ENCODE measurements around the gene FYCO1. TPM values are rescaled to one million over a fixed set of nuclear protein-coding genes. Genes with fewer than 3 reads are reported as not detected.

Gene FYCO1
- total and polyA plus RNA-seq, 2 donors (not counting 1 experiment from before 2014, with no cell fraction given), result 19.2 to 82.2 TPM

DNA sequence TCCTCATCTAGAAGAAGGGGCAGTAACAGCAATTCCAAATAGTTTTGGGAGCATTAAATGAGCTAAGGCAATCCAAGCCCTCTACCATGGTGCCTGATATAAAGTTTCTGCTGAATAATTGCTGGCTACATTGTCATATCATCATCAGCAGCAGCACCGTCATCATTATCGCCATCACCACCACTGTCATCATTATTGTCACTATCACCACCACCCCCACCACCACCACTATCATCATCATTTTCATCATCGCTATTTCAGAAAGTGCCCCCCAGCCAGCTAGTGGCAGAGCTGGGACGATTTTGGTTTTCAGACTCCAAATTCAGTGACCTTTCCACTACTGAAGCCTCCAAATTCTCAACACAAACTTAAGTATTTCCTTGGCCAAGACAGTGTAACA, 16.6 kb upstream of the FYCO1 start:
- H3K4me3 ChIP-seq (replicated peaks in 1 of 4; ENCODE audit: control extremely low read depth in 1 of 4, insufficient read depth in 1 of 4, low read depth in 3 of 4, low read length in 4 of 4), result no peak overlapping the region
- no peak overlapping the region for H3K4me2 ChIP-seq (ENCODE audit: extremely low read depth, insufficient read depth, low read length)
- TF ChIP-seq, protein P1, sequence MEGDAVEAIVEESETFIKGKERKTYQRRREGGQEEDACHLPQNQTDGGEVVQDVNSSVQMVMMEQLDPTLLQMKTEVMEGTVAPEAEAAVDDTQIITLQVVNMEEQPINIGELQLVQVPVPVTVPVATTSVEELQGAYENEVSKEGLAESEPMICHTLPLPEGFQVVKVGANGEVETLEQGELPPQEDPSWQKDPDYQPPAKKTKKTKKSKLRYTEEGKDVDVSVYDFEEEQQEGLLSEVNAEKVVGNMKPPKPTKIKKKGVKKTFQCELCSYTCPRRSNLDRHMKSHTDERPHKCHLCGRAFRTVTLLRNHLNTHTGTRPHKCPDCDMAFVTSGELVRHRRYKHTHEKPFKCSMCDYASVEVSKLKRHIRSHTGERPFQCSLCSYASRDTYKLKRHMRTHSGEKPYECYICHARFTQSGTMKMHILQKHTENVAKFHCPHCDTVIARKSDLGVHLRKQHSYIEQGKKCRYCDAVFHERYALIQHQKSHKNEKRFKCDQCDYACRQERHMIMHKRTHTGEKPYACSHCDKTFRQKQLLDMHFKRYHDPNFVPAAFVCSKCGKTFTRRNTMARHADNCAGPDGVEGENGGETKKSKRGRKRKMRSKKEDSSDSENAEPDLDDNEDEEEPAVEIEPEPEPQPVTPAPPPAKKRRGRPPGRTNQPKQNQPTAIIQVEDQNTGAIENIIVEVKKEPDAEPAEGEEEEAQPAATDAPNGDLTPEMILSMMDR (conservative IDR thresholded peaks at IDR 0.05 in 1 of 2, IDR thresholded peaks at IDR 0.05 in 1 of 2; ENCODE audit: low read depth in 1 of 2, low read length in 2 of 2), result no peak
- TF ChIP-seq EZH2 (IDR thresholded peaks at IDR 0.05; ENCODE audit: low read length, missing control alignments), result no peak
- H3K9me3 ChIP-seq (ENCODE audit: control insufficient read depth, insufficient read depth, low read depth, low read length), result no peaks in the 10 kb centered on the region
- no peaks in the 10 kb centered on the region for H3K79me2 ChIP-seq (ENCODE audit: control insufficient read depth, insufficient read depth, low read length)
- H3K27ac ChIP-seq (ENCODE audit: insufficient read depth, low read length), result no peak overlapping the region
- no peak overlapping the region for H2AFZ ChIP-seq (ENCODE audit: low read length)
- no peaks in the 10 kb centered on the region for H4K20me1 ChIP-seq (ENCODE audit: control insufficient read depth, extremely low read depth, insufficient read depth, low read length)
- peaks cover 6% of the 10 kb centered on the region for H3K27me3 ChIP-seq (ENCODE audit: control insufficient read depth, insufficient read depth, low read length)
- no peaks in the 10 kb centered on the region for H3K4me1 ChIP-seq (ENCODE audit: control insufficient read depth, extremely low read depth, insufficient read depth, low read length)
- no peak overlapping the region for H3K9ac ChIP-seq (ENCODE audit: insufficient read depth, low read length)
- H3K36me3 ChIP-seq (ENCODE audit: control insufficient read depth, insufficient read depth, low read length), result no peaks in the 10 kb centered on the region
- no peak for DNase-seq (ENCODE audit: low read depth in 2 of 2)

- DNase-seq (ENCODE audit: low read depth in 2 of 2), result no peak
- Histone ChIP-seq H3K4me3 (replicated peaks in 1 of 4; ENCODE audit: control extremely low read depth in 1 of 4, insufficient read depth in 1 of 4, low read depth in 3 of 4, low read length in 4 of 4) (no peak overlapping the region), H3K4me2 (ENCODE audit: extremely low read depth, insufficient read depth, low read length) (no peak overlapping the region), H3K27ac (ENCODE audit: insufficient read depth, low read length) (no peak overlapping the region), H3K36me3 (ENCODE audit: control insufficient read depth, insufficient read depth, low read length) (no peaks in the 10 kb centered on the region), H3K9me3 (ENCODE audit: control insufficient read depth, insufficient read depth, low read depth, low read length) (no peaks in the 10 kb centered on the region), H4K20me1 (ENCODE audit: control insufficient read depth, extremely low read depth, insufficient read depth, low read length) (no peaks in the 10 kb centered on the region), H2AFZ (ENCODE audit: low read length) (no peak overlapping the region), H3K79me2 (ENCODE audit: control insufficient read depth, insufficient read depth, low read length) (no peaks in the 10 kb centered on the region), H3K9ac (ENCODE audit: insufficient read depth, low read length) (no peak overlapping the region), H3K27me3 (ENCODE audit: control insufficient read depth, insufficient read depth, low read length) (no peaks in the 10 kb centered on the region), H3K4me1 (ENCODE audit: control insufficient read depth, extremely low read depth, insufficient read depth, low read length) (peaks cover 6% of the 10 kb centered on the region)
- no peak for TF ChIP-seq EZH2 (IDR thresholded peaks at IDR 0.05; ENCODE audit: low read length, missing control alignments)
- TF ChIP-seq, protein P1 (conservative IDR thresholded peaks at IDR 0.05 in 1 of 2, IDR thresholded peaks at IDR 0.05 in 1 of 2; ENCODE audit: low read depth in 1 of 2, low read length in 2 of 2), result no peak
Measured at GRCh38 chr3:46010519-46011113, 15.0 kb upstream of the FYCO1 start.

DNA sequence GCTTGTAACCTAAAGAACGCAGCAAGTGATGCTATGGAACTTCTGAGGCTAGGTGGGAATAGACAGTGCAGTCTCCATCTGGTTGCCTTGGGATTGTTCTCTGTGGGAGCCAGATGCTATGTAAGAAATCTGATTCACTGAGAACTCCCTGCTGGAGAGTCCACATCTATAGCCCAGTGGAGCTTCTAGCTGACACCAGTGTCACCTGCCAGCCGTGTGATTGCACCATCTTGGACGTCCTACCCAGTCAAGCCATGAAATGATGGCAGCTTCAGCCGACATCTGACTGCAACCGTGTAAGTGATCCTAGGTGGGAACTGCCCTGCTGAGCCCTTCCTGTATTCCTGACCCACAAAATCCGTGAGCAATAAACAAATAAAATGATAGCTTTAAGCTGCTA, 12.4 kb upstream of the FYCO1 start:
- no peaks in the 10 kb centered on the region for H4K20me1 ChIP-seq (ENCODE audit: control insufficient read depth, extremely low read depth, insufficient read depth, low read length)
- peaks cover 6% of the 10 kb centered on the region for H3K4me1 ChIP-seq (ENCODE audit: control insufficient read depth, extremely low read depth, insufficient read depth, low read length)
- no peak overlapping the region for H3K9ac ChIP-seq (ENCODE audit: insufficient read depth, low read length)
- no peak for DNase-seq (ENCODE audit: low read depth in 2 of 2)
- H3K36me3 ChIP-seq (ENCODE audit: control insufficient read depth, insufficient read depth, low read length), result no peaks in the 10 kb centered on the region
- no peaks in the 10 kb centered on the region for H3K27me3 ChIP-seq (ENCODE audit: control insufficient read depth, insufficient read depth, low read length)
- H3K27ac ChIP-seq (ENCODE audit: insufficient read depth, low read length), result no peak overlapping the region
- H3K9me3 ChIP-seq (ENCODE audit: control insufficient read depth, insufficient read depth, low read depth, low read length), result no peaks in the 10 kb centered on the region
- H2AFZ ChIP-seq (ENCODE audit: low read length), result no peak overlapping the region
- TF ChIP-seq, protein P1 (conservative IDR thresholded peaks at IDR 0.05 in 1 of 2, IDR thresholded peaks at IDR 0.05 in 1 of 2; ENCODE audit: low read depth in 1 of 2, low read length in 2 of 2), result no peak
- no peak for TF ChIP-seq EZH2 (IDR thresholded peaks at IDR 0.05; ENCODE audit: low read length, missing control alignments)
- no peak overlapping the region for H3K4me2 ChIP-seq (ENCODE audit: extremely low read depth, insufficient read depth, low read length)
- no peak overlapping the region for H3K4me3 ChIP-seq (replicated peaks in 1 of 4; ENCODE audit: control extremely low read depth in 1 of 4, insufficient read depth in 1 of 4, low read depth in 3 of 4, low read length in 4 of 4)
- no peaks in the 10 kb centered on the region for H3K79me2 ChIP-seq (ENCODE audit: control insufficient read depth, insufficient read depth, low read length)

All from fibroblast of lung (primary cell).